Osteocyte (in vitro differentiated cells): ENCODE measurements around the gene PITX1. TPM values are rescaled to one million over a fixed set of nuclear protein-coding genes. Genes with fewer than 3 reads are reported as not detected.

Experiments used
- DNase-seq: peaks from one replicate; pipeline ENCODE4 v3.0.0; 2021; ENCODE audit warnings: mixed read lengths; ENCODE audit not compliant: unreplicated experiment; ENCODE audit errors: extremely low spot score
- H3K27ac Mint-ChIP-seq: one replicate; pipeline ENCODE4 v1.8.0; 2021; ENCODE audit warnings: mild to moderate bottlenecking, mixed read lengths; ENCODE audit not compliant: unreplicated experiment
- H3K27me3 Mint-ChIP-seq: one replicate; pipeline ENCODE4 v1.8.0; 2021; ENCODE audit warnings: mixed read lengths; ENCODE audit not compliant: unreplicated experiment
- H3K36me3 Mint-ChIP-seq: one replicate; pipeline ENCODE4 v1.8.0; 2021; ENCODE audit warnings: mixed read lengths; ENCODE audit not compliant: unreplicated experiment
- H3K4me1 Mint-ChIP-seq: one replicate; pipeline ENCODE4 v1.8.0; 2021; ENCODE audit warnings: mixed read lengths; ENCODE audit not compliant: unreplicated experiment
- H3K4me3 Mint-ChIP-seq: one replicate; pipeline ENCODE4 v1.8.0; 2021; ENCODE audit warnings: mild to moderate bottlenecking, moderate library complexity, mixed read lengths; ENCODE audit not compliant: unreplicated experiment
- H3K9me3 Mint-ChIP-seq: one replicate; pipeline ENCODE4 v1.8.0; 2021; ENCODE audit warnings: mixed read lengths; ENCODE audit not compliant: unreplicated experiment
- CTCF ChIP-seq: fragments of 200-600 bp; sonication (generic); IDR thresholded peaks from 2 replicates; pipeline ENCODE4 v1.5.0; 2021; ENCODE audit warnings: antibody characterized with exemption, mild to moderate bottlenecking, moderate library complexity
- total RNA-seq: library from RNA; stranded (reverse); gene quantifications from 2 replicates; pipeline ENCODE4 v1.2.1, GENCODE V29; 2021

Gene PITX1
- total RNA-seq, 1 donor from 2014 or later, result 0.13 TPM

GRCh38 chr5:135009736-135010501 is 24.1 kb downstream of the PITX1 start:
- H3K4me1 Mint-ChIP-seq, result no peaks in the 10 kb centered on the region
- H3K27ac Mint-ChIP-seq, result no peak overlapping the region
- peaks cover 11% of the 10 kb centered on the region for H3K27me3 Mint-ChIP-seq
- no peak overlapping the region for H3K4me3 Mint-ChIP-seq
- H3K36me3 Mint-ChIP-seq, result no peaks in the 10 kb centered on the region
- TF ChIP-seq CTCF, result no peak
- DNase-seq, result peak; percentile 67
- no peaks in the 10 kb centered on the region for H3K9me3 Mint-ChIP-seq

GRCh38 chr5:135008981-135009735 is 24.9 kb downstream of the PITX1 start:
- no peaks in the 10 kb centered on the region for H3K4me1 Mint-ChIP-seq
- no peak for TF ChIP-seq CTCF
- no peak overlapping the region for H3K27ac Mint-ChIP-seq
- H3K27me3 Mint-ChIP-seq, result peaks cover 9% of the 10 kb centered on the region
- H3K4me3 Mint-ChIP-seq, result no peak overlapping the region
- no peaks in the 10 kb centered on the region for H3K36me3 Mint-ChIP-seq
- no peaks in the 10 kb centered on the region for H3K9me3 Mint-ChIP-seq
- DNase-seq, result peak; percentile 76

GRCh38 chr5:135008556-135008955 is 25.5 kb downstream of the PITX1 start:
- no peak for TF ChIP-seq CTCF

GRCh38 chr5:135007749-135008363 is 26.2 kb downstream of the PITX1 start:
- peaks cover 2% of the 10 kb centered on the region for H3K27me3 Mint-ChIP-seq
- no peak for TF ChIP-seq CTCF
- H3K4me1 Mint-ChIP-seq, result no peaks in the 10 kb centered on the region
- no peaks in the 10 kb centered on the region for H3K36me3 Mint-ChIP-seq
- H3K4me3 Mint-ChIP-seq, result no peak overlapping the region
- H3K9me3 Mint-ChIP-seq, result no peaks in the 10 kb centered on the region
- H3K27ac Mint-ChIP-seq, result no peak overlapping the region
- peak; percentile 79 for DNase-seq

More at GRCh38 chr5:135008556-135008955, 25.5 kb downstream of the PITX1 start:
- H3K4me3 Mint-ChIP-seq, result no peak overlapping the region
- no peak overlapping the region for H3K27ac Mint-ChIP-seq
- H3K4me1 Mint-ChIP-seq, result no peaks in the 10 kb centered on the region
- H3K36me3 Mint-ChIP-seq, result no peaks in the 10 kb centered on the region
- H3K9me3 Mint-ChIP-seq, result no peaks in the 10 kb centered on the region
- H3K27me3 Mint-ChIP-seq, result peaks cover 4% of the 10 kb centered on the region
- DNase-seq, result peak; percentile 76

GRCh38 chr5:135007305-135007704 is 26.7 kb downstream of the PITX1 start:
- H3K4me1 Mint-ChIP-seq, result no peaks in the 10 kb centered on the region
- no peak for TF ChIP-seq CTCF
- DNase-seq, result peak; percentile 72
- H3K27me3 Mint-ChIP-seq, result peaks cover 8% of the 10 kb centered on the region
- H3K4me3 Mint-ChIP-seq, result no peak overlapping the region
- H3K27ac Mint-ChIP-seq, result no peak overlapping the region
- no peaks in the 10 kb centered on the region for H3K9me3 Mint-ChIP-seq
- no peaks in the 10 kb centered on the region for H3K36me3 Mint-ChIP-seq
